Smooth muscle cell (in vitro differentiated cells): ENCODE results near the gene SPOCD1. TPM values are rescaled to one million over a fixed set of nuclear protein-coding genes. Genes with fewer than 3 reads are reported as not detected.

Source experiments
- DNase-seq: peaks from one replicate; lab custom pipeline; 2025; ENCODE audit not compliant: unreplicated experiment; lab: John Stamatoyannopoulos, UW
- H2AFZ ChIP-seq: fragments of 200-600 bp; sonication (generic); 2 replicates; pipeline ENCODE4 v1.6.0; 2016; ENCODE audit warnings: antibody characterized with exemption, low read depth, mild to moderate bottlenecking
- H3F3A ChIP-seq: fragments of 200-600 bp; sonication (generic); 2 replicates; pipeline ENCODE4 v1.6.0; 2017; ENCODE audit warnings: antibody characterized with exemption, low read depth
- H3K27ac ChIP-seq: fragments of 200-600 bp; sonication (generic); 2 replicates; pipeline ENCODE4 v1.5.1; 2016; ENCODE audit warnings: low read depth, mild to moderate bottlenecking
- H3K27me3 ChIP-seq: fragments of 200-600 bp; sonication (generic); 2 replicates; pipeline ENCODE4 v1.6.1; 2016; ENCODE audit warnings: low read depth, mild to moderate bottlenecking
- H3K36me3 ChIP-seq: fragments of 200-600 bp; sonication (generic); 2 replicates; pipeline ENCODE4 v1.5.1; 2016; ENCODE audit warnings: low read depth
- H3K4me1 ChIP-seq: fragments of 200-600 bp; sonication (generic); 2 replicates; pipeline ENCODE4 v1.5.1; 2016; ENCODE audit warnings: low read depth
- H3K4me2 ChIP-seq: fragments of 200-600 bp; sonication (generic); 2 replicates; pipeline ENCODE4 v1.6.0; 2016; ENCODE audit warnings: mild to moderate bottlenecking
- H3K4me3 ChIP-seq: fragments of 200-600 bp; sonication (generic); 2 replicates; pipeline ENCODE4 v1.5.1; 2016; ENCODE audit warnings: mild to moderate bottlenecking
- H3K79me2 ChIP-seq: fragments of 200-600 bp; sonication (generic); 2 replicates; pipeline ENCODE4 v1.6.0; 2016; ENCODE audit warnings: low read depth, mild to moderate bottlenecking
- H3K9ac ChIP-seq: fragments of 200-600 bp; sonication (generic); 2 replicates; pipeline ENCODE4 v1.6.0; 2016; ENCODE audit warnings: low read depth
- H3K9me3 ChIP-seq: fragments of 200-600 bp; sonication (generic); replicated peaks from 2 replicates; pipeline ENCODE4 v1.5.1; 2016; ENCODE audit warnings: low read depth
- H4K20me1 ChIP-seq: fragments of 200-600 bp; sonication (generic); 2 replicates; pipeline ENCODE4 v1.6.0; 2016; ENCODE audit warnings: low read depth
- CTCF ChIP-seq: fragments of 200-600 bp; sonication (generic); IDR thresholded peaks from 2 replicates; pipeline ENCODE4 v1.5.1; 2017; ENCODE audit warnings: borderline replicate concordance, mild to moderate bottlenecking, antibody characterized with exemption; ENCODE audit not compliant: insufficient read depth, poor library complexity, severe bottlenecking
- WGBS: methylation state at CpG from one replicate; pipeline ENCODE4 v1.1.7; 2016; ENCODE audit warnings: low lambda C conversion rate; 5-methylcytosine and 5-hydroxymethylcytosine counted together
- polyA plus RNA-seq: library from polyadenylated mRNA; unstranded; fragments of >200 nt; fragmentation: Nextera tagmentation; extraction: Ambion mirVana; gene quantifications from 2 replicates; pipeline ENCODE4 v1.2.1, GENCODE V29; 2016
- total RNA-seq: library from RNA; depleted of rRNA; stranded (reverse); fragments of >200 nt; gene quantifications from 2 replicates; pipeline ENCODE4 v1.2.3, GENCODE V29; 2014

Gene SPOCD1
- total and polyA plus RNA-seq, 2 experiments from 2014 or later = 39.5 to 45.3 TPM

- H3K4me2 ChIP-seq = peak overlapping the region; percentile 84
- no peaks in the 10 kb centered on the region for H4K20me1 ChIP-seq
- H3K79me2 ChIP-seq = no peaks in the 10 kb centered on the region
- peaks cover 4% of the 10 kb centered on the region for H3F3A ChIP-seq
- TF ChIP-seq CTCF = no peak
- no peaks in the 10 kb centered on the region for H3K4me1 ChIP-seq
- peak overlapping the region; percentile 39 for H3K9ac ChIP-seq
- H2AFZ ChIP-seq = peak overlapping the region; percentile 94
- no peak overlapping the region for H3K27ac ChIP-seq
- no peak for DNase-seq
- no peaks in the 10 kb centered on the region for H3K36me3 ChIP-seq
- peak overlapping the region; percentile 42 for H3K4me3 ChIP-seq
- 93% methylated on average over 7 of the region's 7 CpGs for WGBS
- no peaks in the 10 kb centered on the region for H3K27me3 ChIP-seq
- no peaks in the 10 kb centered on the region for H3K9me3 ChIP-seq
Measured at GRCh38 chr1:31815307-31815645, 546 bp downstream of the SPOCD1 start.

- no peak for DNase-seq
- no peaks in the 10 kb centered on the region for H3K4me1 ChIP-seq
- 89% methylated on average over 10 of the region's 10 CpGs for WGBS
- H3K4me3 ChIP-seq = no peak overlapping the region
- no peak overlapping the region for H3K27ac ChIP-seq
- no peaks in the 10 kb centered on the region for H4K20me1 ChIP-seq
- no peak for TF ChIP-seq CTCF
- H3K9ac ChIP-seq = no peak overlapping the region
- H3F3A ChIP-seq = peaks cover 4% of the 10 kb centered on the region
- peak overlapping the region; percentile 94 for H2AFZ ChIP-seq
- no peaks in the 10 kb centered on the region for H3K9me3 ChIP-seq
- no peak overlapping the region for H3K4me2 ChIP-seq
- H3K79me2 ChIP-seq = no peaks in the 10 kb centered on the region
- H3K27me3 ChIP-seq = no peaks in the 10 kb centered on the region
- H3K36me3 ChIP-seq = no peaks in the 10 kb centered on the region
Measured at GRCh38 chr1:31814631-31815306, 1.1 kb downstream of the SPOCD1 start.

- H3K4me2 ChIP-seq = no peak overlapping the region
- WGBS = 89% methylated on average over 11 of the region's 11 CpGs
- no peaks in the 10 kb centered on the region for H3K4me1 ChIP-seq
- no peak overlapping the region for H3K27ac ChIP-seq
- no peak overlapping the region for H3K4me3 ChIP-seq
- H3F3A ChIP-seq = peaks cover 4% of the 10 kb centered on the region
- no peak overlapping the region for H3K9ac ChIP-seq
- no peak for DNase-seq
- TF ChIP-seq CTCF = no peak
- H4K20me1 ChIP-seq = no peaks in the 10 kb centered on the region
- no peaks in the 10 kb centered on the region for H3K9me3 ChIP-seq
- no peaks in the 10 kb centered on the region for H3K36me3 ChIP-seq
- H2AFZ ChIP-seq = no peak overlapping the region
- no peaks in the 10 kb centered on the region for H3K79me2 ChIP-seq
- no peaks in the 10 kb centered on the region for H3K27me3 ChIP-seq
Measured at GRCh38 chr1:31814041-31814511, 1.7 kb downstream of the SPOCD1 start.
